Heart right ventricle (tissue), 16 donors: Measurements from ENCODE around the gene LRRC46. TPM values are rescaled to one million over a fixed set of nuclear protein-coding genes. Genes with fewer than 3 reads are reported as not detected.
A peak's percentile ranks its signal among the peaks of the same experiment; 100 is the strongest.

Experiments used
- ATAC-seq, 8 donors: fragments of 200-7000 bp; cut with Tn5 transposase; one replicate each; pipeline ENCODE4 v1.9.1; 2020; ENCODE audit warnings: mild to moderate bottlenecking in 8 of 8, moderate library complexity in 8 of 8, moderate number of reproducible peaks in 1 of 8
- DNase-seq, 2 donors: peaks; one replicate each; pipeline ENCODE4 v3.0.0-alpha.2; 2020
- H3K27ac ChIP-seq, 10 donors: fragments of 200-600 bp; sonication (generic) in 2 of 10; one replicate each; pipeline versions ENCODE4 v1.5.0 to v1.8.0; 2020 to 2022; ENCODE audit warnings: mild to moderate bottlenecking in 3 of 10
- H3K27me3 ChIP-seq, 7 donors: fragments of 200-600 bp; one replicate each; pipeline ENCODE4 v1.8.0; 2021 to 2022; ENCODE audit warnings: mild to moderate bottlenecking in 2 of 7
- H3K36me3 ChIP-seq, 9 donors: fragments of 200-600 bp; sonication (generic) in 1 of 9; one replicate each; pipeline versions ENCODE4 v1.5.0 to v1.8.0; 2020 to 2022; ENCODE audit warnings: mild to moderate bottlenecking in 2 of 9
- H3K4me1 ChIP-seq, 9 donors: fragments of 200-600 bp; sonication (generic) in 1 of 9; one replicate each; pipeline versions ENCODE4 v1.5.0 to v1.8.0; 2020 to 2022; ENCODE audit warnings: mild to moderate bottlenecking in 4 of 9
- H3K4me3 ChIP-seq, 10 donors: fragments of 200-600 bp; sonication (generic) in 2 of 10; one replicate each; pipeline versions ENCODE4 v1.5.0 to v1.8.0; 2020 to 2022; ENCODE audit warnings: mild to moderate bottlenecking in 7 of 10, moderate library complexity in 2 of 10
- H3K9me3 ChIP-seq, 11 donors: fragments of 200-600 bp in 10 of 11; sonication (generic) in 2 of 11; one replicate each; pipeline versions ENCODE4 v1.5.0 to v1.8.0; 2013 to 2022; ENCODE audit warnings: mild to moderate bottlenecking in 2 of 11, control low read depth in 1 of 11, moderate library complexity in 1 of 11
- WGBS, 2 donors: extraction: QIAGEN DNeasy Blood & Tissue Kit; methylation state at CpG; one replicate each; pipeline ENCODE4 v1.1.7; 2013; ENCODE audit warnings: inconsistent platforms in 1 of 2; 5-methylcytosine and 5-hydroxymethylcytosine counted together
- intact Hi-C, 10 donors: fragments of 100-400 bp; cut with DNase I; formaldehyde crosslinking; loops; one replicate each; pipeline versions ENCODE4 v1.11.1 to v1.14.2; 2022
- polyA plus RNA-seq, 2 donors: library from polyadenylated mRNA; stranded (reverse); fragments of 200-250 nt; gene quantifications; one replicate each; pipeline ENCODE4 v1.2.3, GENCODE V29; 2013
- total RNA-seq, 10 donors: library from RNA; stranded (reverse); fragmentation: NEBNext Ultra II Directional in 3 of 10; extraction: Animal tissue kit (Norgen Biotek cat#: 25700) in 3 of 10; gene quantifications; one replicate each; pipeline versions ENCODE4 v1.2.1 to v1.2.4, GENCODE V29; 2021 to 2023
- TF ChIP-seq, protein P1 (sequence below), 9 donors: fragments of 200-600 bp; sonication (generic) in 2 of 9; IDR thresholded peaks; one replicate each; pipeline versions ENCODE4 v1.5.0 to v1.8.0; 2021 to 2022; ENCODE audit warnings: antibody characterized with exemption in 9 of 9, mild to moderate bottlenecking in 5 of 9, moderate library complexity in 1 of 9
- donor health status: Arrhythmogenic right ventricular cardiomyopathy.
- donor health status: ischemic (EF 13 %, LVEDD 7.1; RV severe dilation, severe dysfunction).
- donor health status: healthy with polysubstance abuse.
- donor health status: DM: no; HTN: yes; CAD: no.
- donor health status: DM: no; HTN: no; CAD: no.
- donor health status: ischemic (EF 25% LVEDD 6.9; RV normal size, moderate dysfunction).
- donor health status: ischemic (EF 25% LVEDD 5.7; RV mildly dilated, moderate dysfunction).
- donor health status: healthy.
- donor health status: DM: yes; HTN: yes; CAD: no.
- donor health status: Ischemic cardiomyopathy.
- donor health status: ischemic (EF 35%, LVEDD 5.7; RV mildly dilated, moderate dysfunction).
- donor health status: nonischemic (EF 11% LVEDD 7.7; RV severe dilation, severe dysfunction).
- donor health status: DM: yes; HTN: yes; CAD: no.
- donor health status: PGD.
- donor health status: ischemic (EF 29% LVEDD 5.4; RV normal size, mild dysfunction).
- donor health status: nonischemic (EF 23%, LVEDD 6.1; RV moderate dilation, normal function).

Gene LRRC46
- total and polyA plus RNA-seq, 12 donors: 0.14 to 0.95 (median 0.34) TPM; not detected in 3

DNA sequence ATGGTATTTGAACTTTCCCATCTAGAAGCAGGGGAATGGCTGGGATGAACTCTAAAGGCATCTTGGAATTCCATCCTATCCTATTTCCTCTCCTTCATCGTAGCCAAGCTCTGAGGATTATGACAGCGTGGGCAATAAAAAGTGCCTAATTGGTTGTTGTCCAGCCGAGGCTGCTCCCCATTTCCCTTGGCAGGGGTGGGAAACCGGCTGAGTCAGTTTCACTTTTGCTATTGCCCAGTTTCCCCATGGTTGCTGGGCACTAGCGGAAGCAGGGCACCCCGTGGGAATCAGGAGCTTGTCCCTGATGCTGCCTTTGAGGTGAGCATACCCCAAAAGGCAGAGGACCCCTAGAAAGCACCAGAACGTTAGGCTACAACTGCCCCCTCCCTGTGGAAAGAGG is 50.8 kb downstream of the LRRC46 start:
- TF ChIP-seq, protein P1, sequence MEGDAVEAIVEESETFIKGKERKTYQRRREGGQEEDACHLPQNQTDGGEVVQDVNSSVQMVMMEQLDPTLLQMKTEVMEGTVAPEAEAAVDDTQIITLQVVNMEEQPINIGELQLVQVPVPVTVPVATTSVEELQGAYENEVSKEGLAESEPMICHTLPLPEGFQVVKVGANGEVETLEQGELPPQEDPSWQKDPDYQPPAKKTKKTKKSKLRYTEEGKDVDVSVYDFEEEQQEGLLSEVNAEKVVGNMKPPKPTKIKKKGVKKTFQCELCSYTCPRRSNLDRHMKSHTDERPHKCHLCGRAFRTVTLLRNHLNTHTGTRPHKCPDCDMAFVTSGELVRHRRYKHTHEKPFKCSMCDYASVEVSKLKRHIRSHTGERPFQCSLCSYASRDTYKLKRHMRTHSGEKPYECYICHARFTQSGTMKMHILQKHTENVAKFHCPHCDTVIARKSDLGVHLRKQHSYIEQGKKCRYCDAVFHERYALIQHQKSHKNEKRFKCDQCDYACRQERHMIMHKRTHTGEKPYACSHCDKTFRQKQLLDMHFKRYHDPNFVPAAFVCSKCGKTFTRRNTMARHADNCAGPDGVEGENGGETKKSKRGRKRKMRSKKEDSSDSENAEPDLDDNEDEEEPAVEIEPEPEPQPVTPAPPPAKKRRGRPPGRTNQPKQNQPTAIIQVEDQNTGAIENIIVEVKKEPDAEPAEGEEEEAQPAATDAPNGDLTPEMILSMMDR (IDR thresholded peaks at IDR 0.05): no peak
- intact Hi-C loops: no loop called here
- peak in 6 of 8 donors; percentile 13 to 53 (median 36) for ATAC-seq
- H3K9me3 ChIP-seq: no peaks in the 10 kb centered on the region
- H3K4me3 ChIP-seq: peak overlapping the region in 2 of 10 donors; percentile 19
- 44 to 50% methylated on average over 7 of the region's 7 CpGs for WGBS, 2 donors
- no peak for DNase-seq
- H3K27ac ChIP-seq: peak overlapping the region in 4 of 10 donors; percentile 15 to 50 (median 24)
- peaks cover 0 to 16% (median 4%) of the 10 kb centered on the region in 7 donors for H3K27me3 ChIP-seq
- peaks cover 0 to 31% (median 5%) of the 10 kb centered on the region in 9 donors for H3K4me1 ChIP-seq
- H3K36me3 ChIP-seq: no peaks in the 10 kb centered on the region

DNA sequence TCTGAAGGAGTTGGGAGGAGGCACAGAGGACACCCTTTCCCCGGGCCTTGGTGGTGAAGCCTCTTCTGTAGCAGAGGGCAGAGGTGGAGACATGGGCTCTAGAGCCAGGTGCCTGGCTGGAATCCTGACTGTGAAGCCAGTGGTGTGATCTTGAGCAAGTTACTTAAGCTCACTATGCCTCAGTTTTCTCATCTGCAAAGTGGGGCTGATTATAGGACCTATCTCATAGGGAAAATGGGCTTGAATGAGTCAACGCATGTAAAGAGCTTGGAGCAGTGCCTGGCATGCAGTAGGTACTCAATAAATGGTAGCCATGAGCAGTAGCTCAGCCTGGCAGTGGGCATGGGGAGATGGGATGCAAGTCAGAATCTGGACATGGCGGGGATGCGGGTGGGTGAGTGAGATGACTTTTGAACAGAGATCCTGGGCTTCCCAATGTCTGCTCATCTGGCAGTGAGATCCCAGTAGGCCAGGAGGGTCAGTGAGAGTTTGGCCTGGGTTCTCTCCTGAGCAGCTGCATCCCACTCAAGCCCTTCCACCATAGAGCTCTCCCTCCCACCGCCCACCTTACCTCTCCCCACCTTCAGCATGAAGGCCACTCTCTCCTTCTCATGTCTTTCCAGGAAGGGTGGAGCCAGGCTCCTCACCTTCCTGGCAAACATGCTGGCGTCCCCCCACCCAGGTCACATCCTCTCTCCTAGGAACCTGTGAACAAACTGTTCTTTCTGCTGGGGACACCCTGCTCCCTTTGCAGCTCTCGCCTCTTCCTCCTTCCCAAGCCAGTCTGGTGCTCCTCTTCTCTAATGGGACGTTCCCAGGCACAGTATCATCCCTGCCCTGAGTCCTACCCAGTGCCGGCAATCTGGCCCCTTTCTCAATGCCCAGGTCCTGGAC is 51.5 kb downstream of the LRRC46 start:
- Histone ChIP-seq H3K4me1 (peaks cover 0 to 31% (median 5%) of the 10 kb centered on the region in 9 donors), H3K27ac (peak overlapping the region in 3 of 10 donors; percentile 16 to 50 (median 33)), H3K27me3 (peaks cover 0 to 9% (median 3%) of the 10 kb centered on the region in 7 donors), H3K4me3 (peak overlapping the region in 1 of 10 donors; percentile 19), H3K9me3 (no peaks in the 10 kb centered on the region), H3K36me3 (no peaks in the 10 kb centered on the region)
- ATAC-seq (peak in 4 of 8 donors; percentile 25 to 74 (median 32)), DNase-seq (no peak)
- TF ChIP-seq, protein P1 (IDR thresholded peaks at IDR 0.05): no peak
- intact Hi-C loops: no loop called here
- WGBS, 2 donors: 82 to 85% methylated on average over 9 of the region's 9 CpGs

DNA sequence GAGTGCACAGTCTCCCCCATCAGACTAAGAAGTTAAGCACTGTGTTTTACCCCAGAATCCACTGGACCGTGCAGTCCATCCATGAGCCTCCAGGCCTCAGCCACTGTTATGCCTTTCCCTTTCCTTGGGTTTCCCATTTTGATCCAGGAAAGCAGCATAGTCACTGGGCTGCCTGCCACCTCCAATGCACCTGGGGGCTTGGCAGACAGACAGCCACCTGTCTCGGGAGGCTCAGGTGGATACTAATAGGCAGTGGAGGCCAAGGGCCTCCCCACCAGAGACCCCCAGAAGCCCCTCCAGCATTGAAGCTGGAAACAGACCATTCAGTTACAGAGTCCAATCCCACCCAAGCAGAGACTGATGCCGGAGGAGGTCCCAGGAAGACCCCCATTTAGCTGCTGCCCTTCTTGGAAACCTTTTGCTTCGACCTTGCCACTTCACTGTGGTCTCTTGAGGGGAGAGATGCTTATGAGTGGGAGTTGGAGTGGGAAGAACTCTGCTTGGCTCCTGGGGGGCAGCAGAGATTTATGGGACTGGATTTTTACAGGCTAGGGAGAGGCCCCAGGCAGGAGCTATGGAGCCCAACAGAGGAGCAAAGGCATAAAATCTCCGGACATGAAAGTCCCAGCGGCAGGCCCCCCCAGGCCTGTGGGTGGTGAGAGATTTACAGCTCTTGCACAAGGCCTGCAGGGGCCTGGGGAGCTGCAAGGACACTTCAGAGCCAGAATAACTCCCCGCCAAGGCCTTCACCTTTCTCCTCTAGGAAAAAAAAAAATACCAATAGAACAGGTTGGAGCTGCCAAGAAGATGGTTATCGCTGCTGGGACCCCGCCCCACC is 52.3 kb downstream of the LRRC46 start:
- no peaks in the 10 kb centered on the region for H3K9me3 ChIP-seq
- intact Hi-C loops: loop anchor here in 1 of 10 donors (2.0 kb wide), 1 partner anchor 37 kb away; no protein-coding TSS in a partner anchor
- TF ChIP-seq, protein P1 (IDR thresholded peaks at IDR 0.05): no peak
- peaks cover 0 to 3% (median under 1%) of the 10 kb centered on the region in 7 donors for H3K27me3 ChIP-seq
- WGBS, 2 donors: 75 to 77% methylated on average over 9 of the region's 9 CpGs
- no peak for DNase-seq
- no peaks in the 10 kb centered on the region for H3K36me3 ChIP-seq
- no peak overlapping the region for H3K4me3 ChIP-seq
- H3K27ac ChIP-seq: no peak overlapping the region
- peak in 1 of 8 donors; percentile 31 for ATAC-seq
- H3K4me1 ChIP-seq: peaks cover 0 to 31% (median 5%) of the 10 kb centered on the region in 9 donors

- Histone ChIP-seq H3K4me1 (peaks cover 0 to 31% (median 5%) of the 10 kb centered on the region in 9 donors), H3K27me3 (peaks cover 0 to 3% (median 0%) of the 10 kb centered on the region in 7 donors), H3K4me3 (no peak overlapping the region), H3K27ac (no peak overlapping the region), H3K36me3 (no peaks in the 10 kb centered on the region), H3K9me3 (no peaks in the 10 kb centered on the region)
- no peak for DNase-seq
- ATAC-seq: no peak
- TF ChIP-seq, protein P1 (IDR thresholded peaks at IDR 0.05): no peak
- 53 to 55% methylated on average over 5 of the region's 5 CpGs for WGBS, 2 donors
- intact Hi-C loops: loop anchor here in 1 of 10 donors (2.0 kb wide), 1 partner anchor 38 kb away; no protein-coding TSS in a partner anchor
These were observed 52.9 kb downstream of the LRRC46 start for GRCh38 chr17:47884427-47884740.
